ENCODE measurements around the gene SORL1.

- no peak for TF ChIP-seq POLR2A (IDR thresholded peaks at IDR 0.05)
- TF ChIP-seq CTCF (IDR thresholded peaks at IDR 0.05), result no peak
These were observed 30.4 kb downstream of the SORL1 start for GRCh38 chr11:121482231-121483129.

Measured in testis (tissue), 2 donors.